Dendritic cell treated with granulocyte-macrophage colony-stimulating factor and Interleukin-4, amounts not matched to agents 40 ng/mL and 50 ng/mL, for 4 days (primary cell): ENCODE results near the gene COA8.

ENCODE experiments used
- H3K27ac Mint-ChIP-seq: one replicate; pipeline ENCODE4 v1.8.0; 2022; ENCODE audit warnings: mild to moderate bottlenecking, mixed read lengths
- H3K27me3 Mint-ChIP-seq: one replicate; pipeline ENCODE4 v1.8.0; 2022; ENCODE audit warnings: mild to moderate bottlenecking, mixed read lengths
- H3K36me3 Mint-ChIP-seq: one replicate; pipeline ENCODE4 v1.8.0; 2022; ENCODE audit warnings: low read depth, mixed read lengths
- H3K4me1 Mint-ChIP-seq: one replicate; pipeline ENCODE4 v1.8.0; 2022; ENCODE audit warnings: low read depth, mixed read lengths
- H3K4me3 Mint-ChIP-seq: one replicate; pipeline ENCODE4 v1.8.0; 2022; ENCODE audit warnings: mild to moderate bottlenecking, moderate library complexity, mixed read lengths
- H3K9me3 Mint-ChIP-seq: one replicate; pipeline ENCODE4 v1.8.0; 2022; ENCODE audit warnings: mixed read lengths
- intact Hi-C: fragments of 100-400 bp; cut with micrococcal nuclease; formaldehyde crosslinking; loops from one replicate; pipeline ENCODE4 v1.15.0; 2022

COA8 gene, protein sequence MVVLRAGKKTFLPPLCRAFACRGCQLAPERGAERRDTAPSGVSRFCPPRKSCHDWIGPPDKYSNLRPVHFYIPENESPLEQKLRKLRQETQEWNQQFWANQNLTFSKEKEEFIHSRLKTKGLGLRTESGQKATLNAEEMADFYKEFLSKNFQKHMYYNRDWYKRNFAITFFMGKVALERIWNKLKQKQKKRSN

DNA sequence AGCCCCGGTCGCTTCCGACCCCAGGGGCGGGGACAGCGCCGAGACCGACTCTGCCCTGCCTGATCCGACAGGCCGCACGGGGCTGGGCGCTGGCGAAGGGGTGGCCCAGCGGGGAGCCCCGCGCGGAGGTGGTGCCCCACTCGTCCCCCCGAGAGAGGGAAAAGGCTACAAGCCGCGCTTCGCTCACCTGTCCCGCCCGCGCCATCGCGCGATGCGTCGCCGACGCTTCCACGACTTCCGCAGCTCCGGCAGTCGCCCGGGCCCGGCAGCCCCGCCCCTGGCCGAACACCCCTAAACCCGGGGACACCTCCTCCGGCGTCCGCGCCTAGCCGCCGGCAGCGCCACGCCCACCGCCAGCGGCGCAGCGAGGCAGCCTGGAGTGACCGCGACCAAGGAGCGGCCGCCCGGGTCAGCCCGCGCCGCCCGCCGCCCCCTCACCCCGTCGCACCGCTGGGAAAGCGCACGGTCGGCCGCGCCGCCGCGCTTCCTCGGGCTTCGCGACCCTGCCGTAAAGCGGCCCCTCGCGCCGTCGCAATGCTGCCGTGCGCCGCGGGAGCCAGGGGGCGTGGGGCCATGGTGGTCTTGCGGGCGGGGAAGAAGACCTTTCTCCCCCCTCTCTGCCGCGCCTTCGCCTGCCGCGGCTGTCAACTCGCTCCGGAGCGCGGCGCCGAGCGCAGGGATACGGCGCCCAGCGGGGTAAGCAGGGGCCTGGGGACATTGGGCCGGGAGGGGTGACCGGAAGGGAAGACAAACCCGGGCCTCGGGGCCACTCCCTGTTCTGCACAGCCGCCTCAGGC lies at the start of gene COA8, which contains the start of gene BAG5:
COA8 (plus strand) TSS at position 532 of the 797 bp plus-strand sequence; CDS start at position 574, 42 bp downstream.
BAG5 (minus strand) TSS at position 229 of the 797 bp plus-strand sequence. CDS start 1,493 bp downstream, outside the sequence.
- peaks cover 53% of the 10 kb centered on the region for H3K36me3 Mint-ChIP-seq
- H3K9me3 Mint-ChIP-seq, result no peaks in the 10 kb centered on the region
- peaks cover 46% of the 10 kb centered on the region for H3K4me1 Mint-ChIP-seq
- peak within 1 kb of the TSS; percentile 90 for H3K27ac Mint-ChIP-seq
- H3K4me3 Mint-ChIP-seq, result peak within 1 kb of the TSS; percentile 94
- intact Hi-C loops, result loop anchor here (5.0 kb wide), 2 partner anchors 35 to 155 kb away; partner anchors contain the start of genes TRMT61A, XRCC3 and ZFYVE21
- H3K27me3 Mint-ChIP-seq, result no peaks in the 10 kb centered on the region

DNA sequence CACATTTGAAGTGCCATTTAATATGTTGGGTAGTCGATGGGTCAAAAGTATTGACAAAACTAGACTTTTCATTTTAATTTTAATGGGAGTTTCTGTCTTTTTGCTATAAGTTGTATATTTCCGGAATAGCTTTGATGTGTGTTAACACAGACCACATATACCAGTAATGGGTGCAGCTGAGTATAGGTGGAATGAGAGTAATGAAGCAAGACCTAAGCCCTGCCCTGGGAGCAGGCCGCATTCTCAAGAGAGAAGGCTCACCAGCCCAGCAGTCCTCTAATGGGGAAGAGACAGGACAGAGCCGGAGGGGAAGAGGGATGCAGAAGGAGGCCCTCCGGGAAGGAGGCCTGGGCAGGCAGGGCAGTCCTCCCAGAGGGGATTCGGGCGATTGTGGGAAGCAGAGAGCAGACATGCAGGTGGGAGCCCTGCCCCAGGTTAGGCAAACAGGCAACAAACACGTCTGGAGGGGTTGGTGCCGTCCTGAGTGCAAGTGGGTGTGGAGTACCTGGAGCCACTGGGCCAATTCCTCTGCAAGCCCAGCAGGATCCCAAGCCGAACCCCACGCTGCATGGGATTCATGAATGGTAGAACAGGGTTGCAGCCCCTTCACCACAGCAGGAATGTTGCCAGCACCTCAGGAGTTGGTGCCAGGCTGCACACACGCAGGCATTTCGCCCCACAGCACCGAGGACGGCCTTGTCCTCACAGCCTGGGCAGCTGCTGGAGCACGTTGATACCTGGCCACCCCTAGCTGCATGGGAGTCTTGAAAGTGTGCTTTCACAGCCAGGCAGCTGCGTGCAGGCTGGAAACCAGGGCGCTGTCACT lies 48.0 kb upstream of the COA8 start:
- Mint-ChIP-seq H3K4me1 (peaks cover 27% of the 10 kb centered on the region), H3K27me3 (peaks cover 2% of the 10 kb centered on the region), H3K36me3 (peaks cover 56% of the 10 kb centered on the region), H3K9me3 (no peaks in the 10 kb centered on the region), H3K27ac (no peak overlapping the region), H3K4me3 (no peak overlapping the region)
- intact Hi-C loops, result no loop called here

DNA sequence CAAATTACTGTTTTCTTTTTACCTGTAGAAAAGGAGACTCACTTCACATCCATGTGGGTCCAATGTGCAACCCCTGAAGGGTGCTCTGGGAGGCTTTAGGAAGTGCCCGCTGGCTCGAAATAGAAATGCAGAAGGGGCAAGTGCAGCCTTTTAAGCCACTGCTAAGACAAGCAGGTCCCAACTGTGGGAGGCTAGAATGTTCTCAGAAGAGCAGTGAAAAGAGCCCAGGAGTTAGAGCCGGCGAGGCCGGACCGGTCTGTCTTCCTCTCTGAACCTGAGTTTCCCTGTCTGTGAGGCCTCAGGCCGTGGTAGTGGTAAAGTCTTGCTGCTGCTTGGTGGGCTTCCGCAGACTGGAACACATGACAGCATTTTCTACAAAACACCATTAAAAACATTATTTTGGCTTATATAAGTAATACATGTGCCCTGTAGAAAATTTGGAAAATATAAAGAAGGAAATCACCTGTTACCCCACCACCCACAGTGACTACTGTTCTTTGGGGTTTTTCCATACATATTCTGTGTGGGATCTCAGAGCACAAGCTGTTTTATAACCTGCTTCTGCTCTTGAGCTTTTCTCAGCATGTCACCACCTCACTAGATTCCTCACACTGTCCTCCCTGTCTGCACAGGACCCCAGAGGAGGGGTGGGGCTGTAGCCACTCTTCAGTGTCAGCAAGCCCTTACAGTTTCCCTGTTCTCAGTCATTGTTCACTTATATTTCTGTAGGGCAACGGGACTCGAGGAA lies 46.2 kb upstream of the COA8 start:
- H3K4me3 Mint-ChIP-seq, result no peak overlapping the region
- peaks cover 46% of the 10 kb centered on the region for H3K36me3 Mint-ChIP-seq
- intact Hi-C loops, result no loop called here
- peaks cover 2% of the 10 kb centered on the region for H3K27me3 Mint-ChIP-seq
- no peaks in the 10 kb centered on the region for H3K9me3 Mint-ChIP-seq
- H3K27ac Mint-ChIP-seq, result no peak overlapping the region
- peaks cover 33% of the 10 kb centered on the region for H3K4me1 Mint-ChIP-seq

DNA sequence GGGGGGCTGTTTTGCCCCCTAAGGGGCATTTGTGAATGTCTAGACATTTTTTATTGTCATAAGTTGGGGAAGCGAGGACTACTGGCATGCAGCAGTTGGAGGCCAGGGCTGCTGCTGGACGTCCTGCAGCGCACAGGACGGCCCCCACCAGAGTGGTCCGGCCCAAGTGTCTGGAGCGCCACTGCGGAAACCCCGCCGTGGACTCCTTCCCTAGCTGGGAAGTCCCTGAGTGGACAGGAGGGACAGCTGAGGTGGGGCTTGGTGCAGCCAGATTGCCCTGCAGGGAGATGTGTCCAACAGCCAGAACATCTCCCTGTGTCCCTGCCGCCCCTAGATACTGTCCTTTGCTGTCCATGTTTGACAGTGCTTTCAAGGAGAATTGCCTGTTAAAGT lies 45.6 kb upstream of the COA8 start:
- intact Hi-C loops, result no loop called here
- no peaks in the 10 kb centered on the region for H3K9me3 Mint-ChIP-seq
- peaks cover 41% of the 10 kb centered on the region for H3K36me3 Mint-ChIP-seq
- H3K4me1 Mint-ChIP-seq, result peaks cover 33% of the 10 kb centered on the region
- H3K27ac Mint-ChIP-seq, result no peak overlapping the region
- no peak overlapping the region for H3K4me3 Mint-ChIP-seq
- peaks cover 2% of the 10 kb centered on the region for H3K27me3 Mint-ChIP-seq

DNA sequence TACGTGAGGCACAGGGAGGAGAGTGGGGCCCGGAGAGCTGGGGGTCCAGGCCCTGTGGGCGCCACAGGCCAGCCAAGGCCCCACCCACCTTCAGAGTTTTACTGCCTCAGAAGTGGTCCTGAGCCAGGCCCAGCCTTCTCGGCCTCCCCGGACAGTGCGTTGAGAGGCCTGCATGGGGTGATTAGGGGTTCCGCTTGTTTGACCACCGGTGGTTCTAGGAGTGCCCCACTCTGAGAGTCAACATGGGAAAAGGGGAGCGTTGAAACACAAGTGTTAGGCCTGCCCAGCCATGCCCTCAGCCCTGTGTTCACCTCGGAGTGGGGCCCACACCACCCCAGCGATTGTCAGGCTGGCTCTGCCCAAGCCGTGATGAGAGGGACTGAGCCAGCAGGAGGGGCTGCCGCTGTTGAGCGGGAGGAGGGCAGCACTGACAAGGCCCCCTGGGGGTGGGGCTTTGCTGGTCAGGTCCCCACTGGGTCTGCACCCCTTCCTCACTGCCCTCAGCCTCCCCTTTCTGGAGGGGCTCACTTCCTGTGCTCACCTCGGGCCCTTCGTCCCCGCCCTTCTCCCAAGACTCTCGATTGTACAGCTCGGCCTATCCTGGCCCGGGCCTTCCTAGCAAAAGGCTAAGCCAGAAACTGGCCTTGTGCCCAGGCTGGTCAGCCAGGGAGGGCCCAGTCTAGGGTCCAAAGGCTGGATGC lies 44.9 kb upstream of the COA8 start:
- peaks cover 6% of the 10 kb centered on the region for H3K27me3 Mint-ChIP-seq
- no peaks in the 10 kb centered on the region for H3K9me3 Mint-ChIP-seq
- no peak overlapping the region for H3K4me3 Mint-ChIP-seq
- H3K4me1 Mint-ChIP-seq, result peaks cover 26% of the 10 kb centered on the region
- peaks cover 34% of the 10 kb centered on the region for H3K36me3 Mint-ChIP-seq
- no peak overlapping the region for H3K27ac Mint-ChIP-seq
- intact Hi-C loops, result loop anchor here (1.0 kb wide), 1 partner anchor 28 kb away; no protein-coding TSS in a partner anchor

DNA sequence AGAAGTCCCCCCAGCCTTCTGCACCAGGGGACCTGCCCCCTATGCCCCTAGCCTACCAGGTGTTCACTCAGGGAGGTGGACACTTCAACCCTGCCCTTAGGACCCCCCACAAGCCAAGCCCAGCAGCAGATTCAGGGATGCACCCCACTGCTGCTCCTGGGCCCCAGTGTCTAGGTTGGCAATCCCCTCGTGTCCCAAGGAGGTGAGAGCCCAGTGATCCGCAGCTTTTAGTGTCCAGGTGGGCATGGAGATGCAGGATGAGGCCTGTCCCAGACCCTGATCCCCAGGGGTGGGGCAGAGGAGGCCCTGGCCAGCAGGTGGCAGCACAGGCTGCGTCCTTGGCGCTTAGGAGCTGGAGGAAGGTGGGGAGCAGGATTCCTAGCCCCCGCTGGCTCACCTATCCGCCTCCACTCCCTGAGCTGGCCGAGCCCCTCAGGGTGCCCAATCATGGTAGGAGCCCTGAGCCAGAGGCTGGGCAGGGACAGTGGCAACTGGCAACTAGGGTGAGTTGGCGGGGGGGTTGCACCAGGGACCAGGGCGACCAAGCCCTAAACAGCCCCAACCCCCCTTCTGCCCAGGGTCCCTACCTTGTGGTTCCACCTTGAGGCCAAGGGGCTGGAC lies 44.2 kb upstream of the COA8 start:
- Mint-ChIP-seq H3K4me1 (peaks cover 24% of the 10 kb centered on the region), H3K27me3 (peaks cover 12% of the 10 kb centered on the region), H3K36me3 (peaks cover 29% of the 10 kb centered on the region), H3K4me3 (no peak overlapping the region), H3K27ac (peak overlapping the region; percentile 53), H3K9me3 (no peaks in the 10 kb centered on the region)
- intact Hi-C loops, result loop anchor here (1.0 kb wide), 1 partner anchor 28 kb away; no protein-coding TSS in a partner anchor

DNA sequence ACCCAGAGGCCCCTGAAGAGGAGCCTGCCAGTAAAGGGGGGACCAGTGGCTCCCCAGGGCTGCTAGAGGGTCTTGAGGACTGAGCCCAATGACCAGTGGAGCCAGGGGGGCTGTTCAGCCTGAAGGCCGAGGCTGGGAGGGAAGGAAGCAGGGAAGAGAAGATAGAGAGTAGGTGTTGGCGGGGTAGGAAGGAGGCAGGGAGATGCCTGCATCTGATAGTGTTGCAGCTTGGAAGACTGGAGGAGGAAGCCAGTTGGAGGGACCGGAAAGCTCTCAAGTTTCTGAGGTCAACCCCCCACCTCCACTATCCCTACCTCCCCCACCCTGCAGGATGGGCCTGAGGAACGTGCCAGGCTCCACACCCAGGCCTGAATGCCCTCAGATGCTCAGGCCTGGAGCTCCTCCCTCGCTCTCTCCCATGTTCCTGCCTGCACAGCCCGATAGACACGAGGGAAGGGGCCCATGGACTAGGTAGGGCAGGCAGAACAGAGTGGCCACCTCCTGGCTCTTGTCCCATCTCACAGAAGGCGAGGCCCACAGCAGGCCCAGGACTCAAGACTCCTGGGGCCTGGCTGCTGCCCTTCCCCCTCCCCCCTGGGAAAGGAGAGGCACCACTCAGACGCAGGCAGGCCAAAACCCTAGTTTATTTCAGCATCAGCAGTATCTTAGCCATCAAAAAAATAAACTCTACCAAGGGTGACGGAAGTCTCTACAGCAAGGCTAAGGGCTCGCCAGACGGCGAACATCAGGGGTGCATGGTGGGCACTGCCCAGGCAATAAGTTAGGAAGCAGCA lies 43.5 kb upstream of the COA8 start:
- H3K36me3 Mint-ChIP-seq, result peaks cover 32% of the 10 kb centered on the region
- peaks cover 19% of the 10 kb centered on the region for H3K27me3 Mint-ChIP-seq
- H3K4me3 Mint-ChIP-seq, result no peak overlapping the region
- intact Hi-C loops, result no loop called here
- H3K9me3 Mint-ChIP-seq, result no peaks in the 10 kb centered on the region
- peaks cover 31% of the 10 kb centered on the region for H3K4me1 Mint-ChIP-seq
- H3K27ac Mint-ChIP-seq, result peak overlapping the region; percentile 53

DNA sequence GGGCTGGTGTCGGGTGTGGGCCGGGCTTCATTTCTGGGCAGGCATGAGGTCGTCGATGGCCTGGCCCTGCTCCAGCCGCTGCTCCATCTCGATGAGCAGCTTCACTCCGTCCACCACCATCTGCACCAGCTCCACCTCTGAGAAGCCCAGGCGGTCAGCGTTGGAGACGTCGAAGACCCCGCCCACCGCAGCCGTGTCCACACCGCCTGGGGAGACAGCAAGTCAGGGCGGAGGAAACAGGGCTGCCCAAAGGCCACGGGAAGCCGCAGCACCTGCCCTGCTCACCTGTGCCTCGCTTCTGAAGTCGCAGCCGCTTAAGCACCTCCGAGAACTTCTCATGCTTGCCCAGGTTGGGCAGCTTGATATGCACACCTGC lies 42.9 kb upstream of the COA8 start:
- Mint-ChIP-seq H3K27ac (peak overlapping the region; percentile 53), H3K4me3 (no peak overlapping the region), H3K36me3 (peaks cover 28% of the 10 kb centered on the region), H3K27me3 (peaks cover 23% of the 10 kb centered on the region), H3K4me1 (peaks cover 37% of the 10 kb centered on the region), H3K9me3 (no peaks in the 10 kb centered on the region)
- intact Hi-C loops, result no loop called here

DNA sequence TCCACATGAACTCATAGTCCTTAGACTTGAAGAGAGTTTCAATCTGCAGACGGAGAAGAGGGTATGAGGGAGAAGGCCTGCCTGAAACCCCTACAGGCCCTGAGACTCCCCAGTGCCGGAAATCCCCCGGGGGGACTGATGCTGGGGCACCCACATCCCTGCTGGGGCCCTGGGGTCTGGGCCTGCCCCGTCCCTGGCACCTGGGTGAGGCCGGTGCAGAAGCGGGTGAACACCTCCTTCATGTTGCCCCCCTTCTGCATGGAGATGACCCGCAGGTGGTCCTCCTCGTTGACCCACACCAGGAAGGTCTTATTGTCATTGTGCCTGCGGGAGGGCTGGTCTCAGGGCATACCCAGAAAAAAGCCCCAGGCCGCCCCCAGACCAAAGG lies 42.5 kb upstream of the COA8 start:
- peaks cover 41% of the 10 kb centered on the region for H3K4me1 Mint-ChIP-seq
- H3K9me3 Mint-ChIP-seq, result no peaks in the 10 kb centered on the region
- no peak overlapping the region for H3K27ac Mint-ChIP-seq
- peak overlapping the region; percentile 63 for H3K4me3 Mint-ChIP-seq
- intact Hi-C loops, result no loop called here
- peaks cover 25% of the 10 kb centered on the region for H3K27me3 Mint-ChIP-seq
- peaks cover 24% of the 10 kb centered on the region for H3K36me3 Mint-ChIP-seq

DNA sequence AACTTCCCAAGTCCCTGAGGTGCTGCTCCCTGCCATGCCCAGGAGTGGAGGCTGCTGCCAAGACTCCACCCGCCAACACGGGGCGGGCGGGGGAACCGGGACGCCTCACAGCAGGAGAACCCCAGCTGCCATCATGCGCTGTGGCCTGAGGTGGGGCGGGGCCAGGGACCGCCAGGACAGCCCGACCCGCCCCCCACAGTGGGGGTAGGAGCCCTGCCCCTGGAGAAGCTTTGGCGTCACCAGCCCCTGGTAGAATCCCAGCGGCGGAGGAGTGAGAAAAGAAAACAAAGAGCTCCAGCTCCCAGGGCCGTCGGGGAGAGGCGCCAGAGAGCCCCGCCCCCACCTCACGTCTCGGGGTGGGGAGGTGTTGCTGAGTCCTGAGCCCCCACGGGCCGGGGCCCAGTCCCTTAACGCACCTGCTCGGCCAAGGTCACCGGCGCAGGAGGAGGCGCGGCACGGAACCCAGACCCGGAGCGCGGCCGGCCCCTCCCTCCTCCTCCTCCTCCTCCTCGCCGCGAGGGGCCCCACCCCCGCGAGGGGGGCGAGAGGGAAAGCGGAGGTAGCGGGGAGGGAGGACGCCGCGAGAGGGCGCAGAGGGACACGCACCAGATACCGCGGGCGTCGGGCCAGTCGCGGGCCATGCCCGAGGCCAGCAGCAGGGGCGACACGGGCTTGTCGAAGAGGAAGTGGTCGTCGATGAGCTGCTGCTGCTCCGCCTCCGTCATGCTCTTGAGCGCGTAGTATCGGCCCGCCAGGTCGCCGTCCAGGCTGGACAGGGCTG lies 41.9 kb upstream of the COA8 start:
- Mint-ChIP-seq H3K9me3 (no peaks in the 10 kb centered on the region), H3K4me3 (peak overlapping the region; percentile 63), H3K4me1 (peaks cover 47% of the 10 kb centered on the region), H3K27me3 (peaks cover 25% of the 10 kb centered on the region), H3K36me3 (peaks cover 24% of the 10 kb centered on the region), H3K27ac (no peak overlapping the region)
- intact Hi-C loops, result loop anchor here (1.0 kb wide), 1 partner anchor 8 kb away; the partner anchor contains the start of gene TRMT61A

DNA sequence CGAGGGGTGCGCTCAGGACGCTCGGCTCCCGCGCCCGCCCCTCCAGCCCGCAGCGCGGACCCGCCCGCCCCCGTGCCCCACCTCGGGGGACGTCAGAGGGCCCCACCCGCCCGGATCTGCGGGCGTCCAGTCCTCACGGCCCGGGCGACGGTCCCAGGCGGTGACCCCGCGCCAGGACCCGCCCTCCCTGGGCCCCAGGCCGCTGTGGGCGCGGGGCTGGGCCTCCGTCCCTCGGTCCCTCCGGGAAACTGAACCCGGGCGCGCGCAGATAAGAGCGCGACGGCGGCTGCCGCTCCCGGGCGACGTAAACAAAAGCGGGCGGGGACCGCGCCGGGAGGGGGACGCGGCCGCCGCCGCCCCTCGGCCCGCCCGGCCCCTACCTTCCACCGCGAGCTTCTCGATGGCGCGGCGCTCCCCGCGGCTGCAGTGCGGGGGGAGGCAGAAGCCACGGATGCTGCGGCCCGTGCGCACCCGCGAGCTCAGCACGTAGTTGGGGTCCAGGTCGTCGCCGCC lies 41.3 kb upstream of the COA8 start:
- intact Hi-C loops, result loop anchor here (1.0 kb wide), 1 partner anchor 8 kb away; the partner anchor contains the start of gene TRMT61A
- Mint-ChIP-seq H3K4me1 (peaks cover 54% of the 10 kb centered on the region), H3K4me3 (peak overlapping the region; percentile 63), H3K36me3 (peaks cover 24% of the 10 kb centered on the region), H3K9me3 (no peaks in the 10 kb centered on the region), H3K27ac (no peak overlapping the region), H3K27me3 (peaks cover 25% of the 10 kb centered on the region)
